Measurements from ENCODE around the gene IL22RA1.

Gene IL22RA1

GRCh38 chr1:24081190-24081589 lies 61.8 kb downstream of the IL22RA1 start:
- no peaks in the 10 kb centered on the region for H3K9me3 ChIP-seq (ENCODE audit: control insufficient read depth, insufficient read depth, low read length)
- no peak overlapping the region for H3K9ac ChIP-seq (ENCODE audit: low read depth, low read length)
- no peaks in the 10 kb centered on the region for H3K4me1 ChIP-seq (ENCODE audit: insufficient read depth, low read length)
- H3K36me3 ChIP-seq (ENCODE audit: insufficient read depth, low read length) = no peaks in the 10 kb centered on the region

GRCh38 chr1:24080131-24080530 lies 62.8 kb downstream of the IL22RA1 start:
- H3K36me3 ChIP-seq (ENCODE audit: insufficient read depth, low read length) = no peaks in the 10 kb centered on the region
- H3K9ac ChIP-seq (ENCODE audit: low read depth, low read length) = no peak overlapping the region
- no peaks in the 10 kb centered on the region for H3K9me3 ChIP-seq (ENCODE audit: control insufficient read depth, insufficient read depth, low read length)
- no peaks in the 10 kb centered on the region for H3K4me1 ChIP-seq (ENCODE audit: insufficient read depth, low read length)

DNA sequence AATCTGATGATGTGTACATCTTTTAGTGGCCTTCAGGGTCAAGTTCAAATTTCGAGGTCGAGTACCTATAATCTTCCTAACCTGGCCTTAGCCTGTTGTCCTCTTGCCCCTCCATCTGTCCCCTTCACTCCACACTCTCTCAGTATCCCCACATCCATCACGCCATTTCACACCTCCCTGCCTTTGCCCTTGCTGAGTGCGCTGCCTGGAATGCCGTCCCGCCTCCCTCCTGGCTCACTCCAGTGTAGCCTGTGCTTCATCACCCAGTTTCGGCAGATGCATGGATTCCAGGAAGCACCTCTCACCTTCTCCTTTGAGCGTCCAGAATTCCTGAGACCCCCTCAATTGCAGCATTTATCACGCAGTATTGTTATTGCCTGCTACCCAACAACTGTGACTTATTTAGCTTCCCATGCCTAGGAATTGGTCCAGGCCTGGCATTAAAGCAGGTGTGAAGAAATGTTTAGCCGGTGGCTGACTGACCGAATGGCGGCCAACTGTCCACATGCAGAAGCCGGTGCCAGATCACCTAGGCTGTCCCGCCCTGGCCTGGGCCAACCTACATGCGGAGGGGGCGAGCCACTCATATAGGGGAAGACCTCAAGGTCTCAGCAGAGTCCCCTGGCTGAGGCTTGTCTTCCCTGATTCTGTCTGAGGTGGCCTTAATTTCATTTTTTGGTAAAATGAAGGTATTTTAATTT lies 65.5 kb downstream of the IL22RA1 start:
- H3K9me3 ChIP-seq (ENCODE audit: control insufficient read depth, insufficient read depth, low read length) = no peaks in the 10 kb centered on the region
- H3K4me1 ChIP-seq (ENCODE audit: insufficient read depth, low read length) = no peaks in the 10 kb centered on the region
- no peaks in the 10 kb centered on the region for H3K36me3 ChIP-seq (ENCODE audit: insufficient read depth, low read length)
- no peak overlapping the region for H3K9ac ChIP-seq (ENCODE audit: low read depth, low read length)

GRCh38 chr1:24075946-24076345 lies 67.0 kb downstream of the IL22RA1 start:
- H3K9me3 ChIP-seq (ENCODE audit: control insufficient read depth, insufficient read depth, low read length) = no peaks in the 10 kb centered on the region
- no peak overlapping the region for H3K9ac ChIP-seq (ENCODE audit: low read depth, low read length)
- peaks cover 7% of the 10 kb centered on the region for H3K4me1 ChIP-seq (ENCODE audit: insufficient read depth, low read length)
- no peaks in the 10 kb centered on the region for H3K36me3 ChIP-seq (ENCODE audit: insufficient read depth, low read length)

DNA sequence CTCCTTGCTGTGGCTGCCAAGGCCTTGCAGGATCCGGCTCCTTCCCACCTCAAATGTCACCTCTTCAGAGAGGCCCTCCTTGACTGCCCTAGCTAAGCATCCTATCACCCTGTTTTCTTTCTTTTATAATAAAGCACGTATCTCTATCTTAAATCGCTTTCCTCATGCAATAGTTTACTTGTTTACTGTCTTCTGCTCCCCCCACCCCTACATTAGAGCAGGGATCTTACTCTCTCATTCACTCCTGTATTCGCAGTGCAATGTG lies 67.4 kb downstream of the IL22RA1 start:
- no peaks in the 10 kb centered on the region for H3K36me3 ChIP-seq (ENCODE audit: insufficient read depth, low read length)
- no peak overlapping the region for H3K9ac ChIP-seq (ENCODE audit: low read depth, low read length)
- peaks cover 7% of the 10 kb centered on the region for H3K4me1 ChIP-seq (ENCODE audit: insufficient read depth, low read length)
- H3K9me3 ChIP-seq (ENCODE audit: control insufficient read depth, insufficient read depth, low read length) = no peaks in the 10 kb centered on the region

GRCh38 chr1:24074817-24075589 lies 67.9 kb downstream of the IL22RA1 start:
- no peaks in the 10 kb centered on the region for H3K9me3 ChIP-seq (ENCODE audit: control insufficient read depth, insufficient read depth, low read length)
- H3K4me1 ChIP-seq (ENCODE audit: insufficient read depth, low read length) = peaks cover 7% of the 10 kb centered on the region
- no peaks in the 10 kb centered on the region for H3K36me3 ChIP-seq (ENCODE audit: insufficient read depth, low read length)
- no peak overlapping the region for H3K9ac ChIP-seq (ENCODE audit: low read depth, low read length)

DNA sequence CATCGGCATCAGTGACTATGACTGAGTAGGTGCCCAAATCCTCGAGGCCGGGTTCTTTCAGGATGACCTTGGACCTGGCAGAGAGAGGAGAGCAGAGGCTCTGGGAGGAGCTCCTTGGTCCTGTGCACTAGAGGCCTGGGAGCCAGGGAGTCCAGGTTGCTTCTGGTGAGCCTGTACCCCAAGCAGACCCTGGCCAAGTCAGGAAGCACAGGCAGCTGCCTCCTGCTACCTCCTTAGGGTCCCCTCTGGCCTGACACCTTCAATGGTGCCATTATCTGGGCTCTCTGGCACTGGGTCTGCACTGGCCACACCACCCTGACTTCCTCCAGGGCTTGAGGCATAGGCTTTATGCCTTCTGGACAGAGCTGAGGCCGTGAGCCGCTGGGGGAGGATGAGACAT lies 68.7 kb downstream of the IL22RA1 start:
- Histone ChIP-seq H3K9ac (ENCODE audit: low read depth, low read length) (no peak overlapping the region), H3K9me3 (ENCODE audit: control insufficient read depth, insufficient read depth, low read length) (no peaks in the 10 kb centered on the region), H3K4me1 (ENCODE audit: insufficient read depth, low read length) (peaks cover 7% of the 10 kb centered on the region), H3K36me3 (ENCODE audit: insufficient read depth, low read length) (no peaks in the 10 kb centered on the region)

DNA sequence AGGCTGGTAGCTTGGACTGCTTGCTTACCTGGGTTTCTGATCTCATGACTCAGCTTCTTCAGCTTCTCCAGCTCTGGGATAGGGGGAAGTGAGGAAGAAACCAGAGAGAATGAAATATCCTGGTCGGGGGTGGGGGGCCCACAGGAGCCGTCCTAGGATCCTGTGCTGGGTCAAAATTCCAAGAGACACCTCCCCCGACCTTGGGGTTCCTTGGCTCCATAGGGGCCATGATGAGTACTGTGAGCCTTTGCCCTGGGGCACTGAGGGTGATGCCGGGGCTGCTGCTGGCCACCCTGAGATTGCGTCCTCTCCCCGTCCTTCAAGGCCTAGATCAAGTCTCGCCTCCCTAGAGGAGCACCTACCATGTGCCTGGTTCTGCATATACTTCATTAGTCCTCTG lies 71.0 kb downstream of the IL22RA1 start:
- Histone ChIP-seq H3K9me3 (ENCODE audit: control insufficient read depth, insufficient read depth, low read length) (no peaks in the 10 kb centered on the region), H3K4me1 (ENCODE audit: insufficient read depth, low read length) (peaks cover 7% of the 10 kb centered on the region), H3K36me3 (ENCODE audit: insufficient read depth, low read length) (no peaks in the 10 kb centered on the region), H3K9ac (ENCODE audit: low read depth, low read length) (no peak overlapping the region)

GRCh38 chr1:24070821-24071393 lies 72.0 kb downstream of the IL22RA1 start:
- Histone ChIP-seq H3K9me3 (ENCODE audit: control insufficient read depth, insufficient read depth, low read length) (no peaks in the 10 kb centered on the region), H3K36me3 (ENCODE audit: insufficient read depth, low read length) (no peaks in the 10 kb centered on the region), H3K9ac (ENCODE audit: low read depth, low read length) (peak overlapping the region; percentile 41; the same call in 1 of the 2 replicates), H3K4me1 (ENCODE audit: insufficient read depth, low read length) (peaks cover 7% of the 10 kb centered on the region)

- Histone ChIP-seq H3K4me1 (ENCODE audit: insufficient read depth, low read length) (peaks cover 7% of the 10 kb centered on the region), H3K9me3 (ENCODE audit: control insufficient read depth, insufficient read depth, low read length) (no peaks in the 10 kb centered on the region), H3K9ac (ENCODE audit: low read depth, low read length) (no peak overlapping the region), H3K36me3 (ENCODE audit: insufficient read depth, low read length) (no peaks in the 10 kb centered on the region)
Measured at GRCh38 chr1:24069817-24070216, 73.1 kb downstream of the IL22RA1 start.
